Prostate gland (tissue), 2 donors: Measurements from ENCODE around the gene ALPK3. TPM values are rescaled to one million over a fixed set of nuclear protein-coding genes. Genes with fewer than 3 reads are reported as not detected.
A peak's percentile ranks its signal among the peaks of the same experiment; 100 is the strongest.

ENCODE experiments used
- DNase-seq: peaks from one replicate; pipeline ENCODE4 v3.0.0-alpha.2; 2019; ENCODE audit warnings: low spot score
- H3K27ac ChIP-seq, 2 donors: fragments of 200-600 bp; sonication (generic); 2 replicates each; pipeline ENCODE4 v1.5.1; 2017 to 2019
- H3K27me3 ChIP-seq: fragments of 200-600 bp; sonication (generic); replicated peaks from 2 replicates; pipeline ENCODE4 v1.5.1; 2019; ENCODE audit not compliant: insufficient read depth
- H3K36me3 ChIP-seq, 2 donors: fragments of 200-600 bp; sonication (generic); 1 replicate in 1 of 2; 2 replicates in 1 of 2; pipeline versions ENCODE4 v1.5.1 to v1.8.1; 2017 to 2019
- H3K4me1 ChIP-seq: fragments of 200-600 bp; sonication (generic); replicated peaks from 2 replicates; pipeline ENCODE4 v1.5.1; 2019
- H3K4me3 ChIP-seq, 2 donors: fragments of 200-600 bp; sonication (generic); 2 replicates each; pipeline ENCODE4 v1.5.1; 2017 to 2019
- H3K9me3 ChIP-seq: fragments of 200-600 bp; sonication (generic); 2 replicates; pipeline ENCODE4 v1.5.1; 2017
- POLR2A ChIP-seq: fragments of 450-650 bp; IDR thresholded peaks from one replicate; pipeline ENCODE4 v1.6.1; 2016; ENCODE audit warnings: antibody characterized with exemption, mild to moderate bottlenecking
- POLR2AphosphoS5 ChIP-seq: sonication (generic); formaldehyde crosslinking; IDR thresholded peaks from one replicate; pipeline ENCODE4 v1.6.1; 2017; ENCODE audit warnings: antibody characterized with exemption
- WGBS: methylation state at CpG from one replicate; pipeline ENCODE4 v1.1.5; 2018; 5-methylcytosine and 5-hydroxymethylcytosine counted together
- intact Hi-C: fragments of 100-400 bp; cut with DNase I; formaldehyde crosslinking; loops from one replicate; pipeline ENCODE4 v1.14.2; 2022
- total RNA-seq, 2 donors: library from RNA; depleted of rRNA; stranded (reverse); fragments of >200 nt; gene quantifications; one replicate each; pipeline ENCODE4 v1.1.0, GENCODE V29; 2016
- TF ChIP-seq, protein P1 (sequence below), 4 experiments: fragments of 200-600 bp in 2 of 4; fragments of 450-650 bp in 2 of 4; sonication (generic) in 2 of 4; IDR thresholded peaks; 1 replicate in 3 of 4; 2 replicates in 1 of 4; pipeline ENCODE4 v1.5.1; 2016 to 2019; ENCODE audit warnings: antibody characterized with exemption in 4 of 4, mild to moderate bottlenecking in 2 of 4, moderate library complexity in 2 of 4

Gene ALPK3
- total RNA-seq, 2 donors from 2014 or later, result 0.68 to 7.2 TPM

DNA sequence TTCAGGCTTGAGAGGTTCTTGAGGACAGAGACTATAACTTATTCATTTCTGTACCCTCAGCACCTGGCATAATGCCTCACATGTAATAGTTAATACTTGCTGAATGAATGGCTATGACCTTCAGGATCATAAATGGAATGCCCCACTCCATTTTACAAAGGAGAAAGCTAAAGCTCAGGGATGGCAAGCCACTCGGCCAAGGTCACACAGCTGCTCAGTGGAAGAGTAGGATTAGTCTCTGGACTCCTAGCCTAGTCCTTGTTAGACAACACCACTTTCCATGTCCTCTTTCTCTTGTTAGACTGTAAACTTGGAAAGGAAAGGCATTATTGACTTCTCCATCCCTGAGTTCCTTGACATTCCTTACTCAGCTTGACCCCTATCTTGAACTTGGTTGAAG lies 3.2 kb upstream of the ALPK3 start:
- intact Hi-C loops, result no loop called here
- Histone ChIP-seq H3K9me3 (no peaks in the 10 kb centered on the region), H3K4me3 (no peak overlapping the region), H3K4me1 (peaks cover 2% of the 10 kb centered on the region), H3K27me3 (no peaks in the 10 kb centered on the region), H3K27ac (no peak overlapping the region), H3K36me3 (no peaks in the 10 kb centered on the region)
- no peak for DNase-seq
- WGBS, result 100% methylated on average over 1 of the region's 1 CpG
- TF ChIP-seq POLR2A, result no peak
- TF ChIP-seq POLR2AphosphoS5, result no peak
- TF ChIP-seq, protein P1, sequence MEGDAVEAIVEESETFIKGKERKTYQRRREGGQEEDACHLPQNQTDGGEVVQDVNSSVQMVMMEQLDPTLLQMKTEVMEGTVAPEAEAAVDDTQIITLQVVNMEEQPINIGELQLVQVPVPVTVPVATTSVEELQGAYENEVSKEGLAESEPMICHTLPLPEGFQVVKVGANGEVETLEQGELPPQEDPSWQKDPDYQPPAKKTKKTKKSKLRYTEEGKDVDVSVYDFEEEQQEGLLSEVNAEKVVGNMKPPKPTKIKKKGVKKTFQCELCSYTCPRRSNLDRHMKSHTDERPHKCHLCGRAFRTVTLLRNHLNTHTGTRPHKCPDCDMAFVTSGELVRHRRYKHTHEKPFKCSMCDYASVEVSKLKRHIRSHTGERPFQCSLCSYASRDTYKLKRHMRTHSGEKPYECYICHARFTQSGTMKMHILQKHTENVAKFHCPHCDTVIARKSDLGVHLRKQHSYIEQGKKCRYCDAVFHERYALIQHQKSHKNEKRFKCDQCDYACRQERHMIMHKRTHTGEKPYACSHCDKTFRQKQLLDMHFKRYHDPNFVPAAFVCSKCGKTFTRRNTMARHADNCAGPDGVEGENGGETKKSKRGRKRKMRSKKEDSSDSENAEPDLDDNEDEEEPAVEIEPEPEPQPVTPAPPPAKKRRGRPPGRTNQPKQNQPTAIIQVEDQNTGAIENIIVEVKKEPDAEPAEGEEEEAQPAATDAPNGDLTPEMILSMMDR (IDR thresholded peaks at IDR 0.05), result no peak

DNA sequence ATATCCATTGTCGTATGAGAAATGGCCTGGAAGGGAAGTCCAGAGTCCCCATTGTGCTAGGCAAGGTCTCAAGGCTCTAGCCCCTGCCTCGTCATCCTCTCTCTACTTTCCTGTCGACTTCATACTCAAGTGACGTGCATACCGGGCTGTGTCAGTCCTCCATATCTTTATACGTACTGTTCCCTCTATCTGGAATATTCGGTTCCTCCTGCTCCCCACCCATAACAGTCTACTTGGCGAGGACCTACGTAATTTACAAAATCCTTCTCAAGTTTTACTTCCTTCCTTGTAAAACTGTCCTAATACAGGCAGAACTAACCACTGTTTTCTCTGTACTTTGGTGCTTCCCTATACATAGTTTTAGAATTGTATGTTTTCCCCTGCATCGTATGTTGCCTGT lies 2.2 kb upstream of the ALPK3 start:
- Histone ChIP-seq H3K9me3 (no peaks in the 10 kb centered on the region), H3K36me3 (no peaks in the 10 kb centered on the region), H3K4me3 (no peak overlapping the region), H3K4me1 (peaks cover 8% of the 10 kb centered on the region), H3K27ac (no peak overlapping the region), H3K27me3 (no peaks in the 10 kb centered on the region)
- intact Hi-C loops, result no loop called here
- DNase-seq, result no peak
- TF ChIP-seq POLR2AphosphoS5, result no peak
- TF ChIP-seq POLR2A, result no peak
- TF ChIP-seq, protein P1 (IDR thresholded peaks at IDR 0.05), result no peak
- 72% methylated on average over 10 of the region's 10 CpGs for whole genome bisulfite sequencing

DNA sequence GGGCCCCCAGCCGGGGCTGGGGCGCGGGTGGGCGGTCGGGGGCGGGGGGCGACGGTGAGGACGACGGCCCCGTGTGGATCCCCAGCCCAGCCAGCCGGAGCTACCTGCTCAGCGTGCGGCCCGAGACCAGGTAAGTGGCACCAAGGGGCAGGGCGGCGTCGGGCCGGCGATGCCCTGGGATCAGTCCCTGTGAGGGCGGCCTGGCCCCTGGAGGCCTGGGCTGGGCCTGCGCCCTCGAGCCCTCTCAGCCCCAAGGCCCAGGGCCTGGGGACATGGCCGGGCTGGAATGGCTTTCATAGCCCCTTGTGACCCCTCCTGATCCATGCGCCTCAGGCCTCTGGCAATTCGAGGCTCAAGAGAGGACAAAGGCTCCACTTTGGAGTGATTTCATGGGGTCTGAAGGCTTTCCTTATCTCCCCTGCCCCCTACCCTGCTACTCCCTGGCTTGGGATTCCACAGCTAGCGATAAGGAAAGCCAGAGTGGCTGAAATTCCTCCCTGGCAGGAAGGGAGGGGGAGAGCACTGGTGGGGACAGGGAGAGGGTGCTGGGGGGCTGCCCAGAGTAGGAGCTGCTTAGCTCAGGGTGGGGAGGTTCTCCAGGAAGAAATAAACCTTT lies 418 bp downstream of the ALPK3 start:
- TF ChIP-seq, protein P1 (IDR thresholded peaks at IDR 0.05), result no peak
- no peak for TF ChIP-seq POLR2A
- TF ChIP-seq POLR2AphosphoS5, result no peak
- Histone ChIP-seq H3K9me3 (no peaks in the 10 kb centered on the region), H3K27me3 (no peaks in the 10 kb centered on the region), H3K4me3 (peak overlapping the region in 1 of 2 donors; percentile 3), H3K36me3 (no peaks in the 10 kb centered on the region), H3K27ac (peak overlapping the region; percentile 46 to 55), H3K4me1 (peaks cover 8% of the 10 kb centered on the region)
- DNase-seq, result no peak
- WGBS, result 70% methylated on average over 6 of the region's 27 CpGs
- intact Hi-C loops, result no loop called here

DNA sequence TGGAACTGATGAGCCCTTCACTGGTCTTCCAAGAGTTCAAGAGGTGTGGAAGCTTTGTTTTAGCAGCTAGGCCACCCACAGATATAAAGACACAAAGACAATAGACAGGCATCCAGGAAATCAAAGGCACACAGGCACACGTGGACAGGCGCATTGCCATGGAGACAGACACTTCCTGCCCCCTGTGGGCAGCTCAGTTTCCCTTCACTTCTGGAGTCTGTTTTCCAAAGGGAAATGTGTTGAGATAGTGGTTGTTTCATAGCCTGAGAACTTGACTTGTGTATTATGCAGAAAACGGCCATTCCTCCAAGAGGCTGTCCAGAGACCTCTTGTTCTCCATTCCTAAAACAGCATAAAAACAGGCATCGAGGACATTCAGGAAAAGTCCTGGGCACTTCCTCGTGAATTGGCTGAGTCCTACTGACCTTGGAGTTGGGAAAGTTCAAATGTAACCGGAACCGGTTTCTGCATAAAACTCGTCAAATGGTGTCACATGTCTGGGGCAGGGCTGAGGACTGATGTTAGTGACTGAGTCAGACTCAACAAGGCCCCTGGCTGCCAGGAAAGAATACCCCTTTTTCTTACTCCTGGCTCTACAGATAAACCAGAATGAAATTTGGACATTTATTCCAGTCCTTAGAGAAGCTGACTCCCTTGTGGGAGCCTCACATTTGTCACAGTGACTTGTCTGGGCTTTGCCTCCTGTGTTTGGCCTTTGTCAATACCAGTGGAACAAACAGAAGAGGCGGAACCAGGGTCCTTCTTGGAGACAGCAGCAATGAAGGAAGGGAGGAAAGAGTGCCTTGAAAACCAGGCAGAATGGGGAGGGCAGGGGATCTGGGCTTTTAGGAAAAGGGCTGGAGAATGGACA lies 1.3 kb downstream of the ALPK3 start:
- Histone ChIP-seq H3K36me3 (no peaks in the 10 kb centered on the region), H3K27me3 (no peaks in the 10 kb centered on the region), H3K4me3 (no peak overlapping the region), H3K27ac (peak overlapping the region; percentile 46 to 55), H3K4me1 (peaks cover 8% of the 10 kb centered on the region), H3K9me3 (no peaks in the 10 kb centered on the region)
- WGBS, result 40% methylated on average over 9 of the region's 9 CpGs
- TF ChIP-seq POLR2AphosphoS5, result no peak
- TF ChIP-seq POLR2A, result peak; percentile 28
- no peak for DNase-seq
- intact Hi-C loops, result no loop called here

DNA sequence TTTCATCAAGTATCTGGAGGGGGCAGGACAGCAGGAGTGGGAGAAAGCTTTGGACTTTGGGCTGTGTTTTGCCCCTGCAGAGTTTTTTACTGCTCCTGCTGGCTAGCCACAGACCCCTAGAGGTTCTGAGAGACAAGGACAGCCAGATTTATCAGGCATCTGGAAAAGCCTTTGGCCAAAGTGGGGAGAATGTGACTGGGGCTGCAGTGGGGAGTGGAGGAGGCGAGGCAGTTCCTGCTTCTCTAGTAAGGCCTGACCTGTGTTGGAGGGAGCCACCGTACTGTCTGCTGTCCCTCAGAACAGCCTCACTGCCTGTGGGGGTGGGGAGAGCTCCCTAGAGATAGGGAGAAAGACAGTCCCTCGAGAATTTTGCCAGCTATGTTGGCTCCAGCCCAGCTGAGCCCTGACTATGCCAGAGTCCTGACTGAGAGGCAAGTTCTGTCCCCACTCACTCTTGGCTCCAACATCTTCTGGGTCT lies 2.2 kb downstream of the ALPK3 start:
- TF ChIP-seq, protein P1 (IDR thresholded peaks at IDR 0.05), result no peak
- no peak for TF ChIP-seq POLR2AphosphoS5
- no peak for TF ChIP-seq POLR2A
- WGBS, result 33% methylated on average over 3 of the region's 3 CpGs
- Histone ChIP-seq H3K36me3 (no peaks in the 10 kb centered on the region), H3K27me3 (no peaks in the 10 kb centered on the region), H3K4me3 (no peak overlapping the region), H3K4me1 (peaks cover 8% of the 10 kb centered on the region), H3K9me3 (no peaks in the 10 kb centered on the region), H3K27ac (peak overlapping the region; percentile 46 to 55)
- intact Hi-C loops, result no loop called here
- DNase-seq, result no peak
